Activated naive CD4-positive, alpha-beta T cell treated with anti-CD3 and anti-CD28 coated beads, Interleukin-2, amount 10 ng/mL, durations not matched to agents 5 hours and 36 hours (primary cell): ENCODE results near the gene CBLN2. TPM values are rescaled to one million over a fixed set of nuclear protein-coding genes. Genes with fewer than 3 reads are reported as not detected.

ENCODE experiments used
- total RNA-seq, 2 experiments: library from RNA; stranded (reverse); gene quantifications; one replicate each; pipeline ENCODE4 v1.2.3, GENCODE V29; 2021

CBLN2 gene
- not detected for total RNA-seq

DNA sequence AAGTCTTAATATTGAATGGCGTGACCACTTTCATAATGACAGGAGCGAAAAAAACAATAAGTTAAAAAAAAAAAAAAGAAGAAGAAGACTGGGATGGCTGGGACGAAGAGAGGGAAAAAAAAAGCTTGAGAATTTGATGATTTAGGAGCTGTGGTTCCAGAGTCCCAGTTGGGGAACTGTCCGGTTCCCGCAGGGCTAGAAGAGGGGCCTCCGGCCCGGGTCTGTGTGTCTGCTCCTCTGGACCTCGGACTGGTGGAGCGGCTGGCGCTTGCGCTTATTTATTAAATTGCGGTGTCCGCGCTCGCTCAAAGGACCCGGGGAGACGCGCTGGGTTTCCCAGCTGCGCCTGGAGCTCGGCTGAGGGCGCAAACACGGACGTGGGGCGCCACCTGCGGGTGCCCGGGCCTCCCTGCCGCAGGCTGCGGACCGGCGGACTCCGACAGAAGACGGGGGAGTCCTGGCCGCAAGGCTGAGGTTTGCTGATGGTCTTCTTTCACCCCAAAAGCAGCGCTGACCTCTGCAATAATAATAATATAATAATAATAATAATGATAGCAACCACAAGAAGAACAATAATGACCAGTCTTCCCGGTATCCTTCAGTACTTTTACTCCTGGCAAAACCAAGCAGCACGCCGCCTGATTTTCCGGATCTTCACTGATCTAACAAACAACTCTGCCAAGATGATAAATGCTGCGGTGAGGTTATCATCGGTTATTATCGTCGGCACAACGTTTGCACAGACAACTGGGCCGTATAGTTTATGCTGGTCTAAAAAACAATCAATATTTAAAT, at the start of gene CBLN2:
TSS of gene CBLN2 (minus strand) at position 251 of the 795 bp plus-strand sequence. CDS start 2,182 bp downstream, outside the sequence.

